Vagina (tissue), 2 donors: ENCODE data around the gene PBXIP1.

Source experiments
- CTCF ChIP-seq, 3 experiments: fragments of 450-650 bp in 2 of 3; fragments of 200-600 bp in 1 of 3; sonication (generic) in 1 of 3; IDR thresholded peaks; one replicate each; pipeline ENCODE4 v1.5.1; 2017 to 2019; ENCODE audit warnings: antibody characterized with exemption in 3 of 3, mild to moderate bottlenecking in 2 of 3, moderate library complexity in 2 of 3
- POLR2A ChIP-seq, 2 donors: fragments of 450-650 bp; IDR thresholded peaks; one replicate each; pipeline ENCODE4 v1.6.1; 2017; ENCODE audit warnings: antibody characterized with exemption in 2 of 2, mild to moderate bottlenecking in 2 of 2, moderate library complexity in 2 of 2
- POLR2AphosphoS5 ChIP-seq, 2 donors: sonication (generic); formaldehyde crosslinking; IDR thresholded peaks; one replicate each; pipeline ENCODE4 v1.9.0; 2017; ENCODE audit warnings: antibody characterized with exemption in 2 of 2, mild to moderate bottlenecking in 2 of 2, low read depth in 1 of 2; ENCODE audit not compliant: insufficient read depth in 1 of 2

- TF ChIP-seq CTCF (IDR thresholded peaks at IDR 0.05): no peak
- no peak for TF ChIP-seq POLR2AphosphoS5 (IDR thresholded peaks at IDR 0.05; ENCODE audit: insufficient read depth in 1 of 2, low read depth in 1 of 2)
- TF ChIP-seq POLR2A (IDR thresholded peaks at IDR 0.05): no peak
These were observed 42.4 kb upstream of the PBXIP1 start for GRCh38 chr1:154998201-154998780.
